Neural cell (in vitro differentiated cells): ENCODE results near the gene P2RX1.

Experiments
- CTCF ChIP-seq: fragments of 450-650 bp; IDR thresholded peaks from 2 replicates; pipeline ENCODE4 v1.5.1; 2014; ENCODE audit warnings: antibody characterized with exemption, mild to moderate bottlenecking, moderate library complexity; ENCODE audit not compliant: poor library complexity, severe bottlenecking
- EZH2 ChIP-seq: fragments of 200-600, 300-800 bp; shearing (Covaris generic), sonication (generic); IDR thresholded peaks from 2 replicates; pipeline ENCODE4 v1.6.1; 2014; ENCODE audit warnings: antibody characterized with exemption, low read length, borderline replicate concordance, mild to moderate bottlenecking; ENCODE audit not compliant: insufficient read depth, poor library complexity, severe bottlenecking
- MXI1 ChIP-seq: fragments of 450-650 bp; conservative IDR thresholded peaks from 2 replicates; pipeline ENCODE4 v1.6.1; 2014; ENCODE audit warnings: antibody characterized with exemption, mild to moderate bottlenecking; ENCODE audit not compliant: poor library complexity, severe bottlenecking
- POLR2AphosphoS5 ChIP-seq: IDR thresholded peaks from 2 replicates; pipeline ENCODE4 v1.6.1; 2012
- SMC3 ChIP-seq: fragments of 450-650 bp; conservative IDR thresholded peaks from 2 replicates; pipeline ENCODE4 v1.6.1; 2014; ENCODE audit warnings: antibody characterized with exemption, mild to moderate bottlenecking, moderate library complexity; ENCODE audit not compliant: poor library complexity
- TAF1 ChIP-seq: IDR thresholded peaks from 2 replicates; pipeline ENCODE4 v1.6.1; 2012; ENCODE audit warnings: low read depth

- TF ChIP-seq TAF1 = no peak
- no peak for TF ChIP-seq CTCF
- no peak for TF ChIP-seq MXI1
- no peak for TF ChIP-seq SMC3
- no peak for TF ChIP-seq POLR2AphosphoS5
- TF ChIP-seq EZH2 = no peak
Observed at GRCh38 chr17:3904501-3904900, 11.8 kb downstream of the P2RX1 start.
